GM19324 (cell line): ENCODE results near the gene DNAJC1.
A peak's percentile ranks its signal among the peaks of the same experiment; 100 is the strongest.

Experiments
- ATAC-seq: cut with Tn5 transposase; IDR thresholded peaks from one replicate; pipeline ENCODE4 v1.9.1; 2021; ENCODE audit warnings: mild to moderate bottlenecking, moderate library complexity; ENCODE audit not compliant: unreplicated experiment, low FRiP score

The DNAJC1 gene

DNA sequence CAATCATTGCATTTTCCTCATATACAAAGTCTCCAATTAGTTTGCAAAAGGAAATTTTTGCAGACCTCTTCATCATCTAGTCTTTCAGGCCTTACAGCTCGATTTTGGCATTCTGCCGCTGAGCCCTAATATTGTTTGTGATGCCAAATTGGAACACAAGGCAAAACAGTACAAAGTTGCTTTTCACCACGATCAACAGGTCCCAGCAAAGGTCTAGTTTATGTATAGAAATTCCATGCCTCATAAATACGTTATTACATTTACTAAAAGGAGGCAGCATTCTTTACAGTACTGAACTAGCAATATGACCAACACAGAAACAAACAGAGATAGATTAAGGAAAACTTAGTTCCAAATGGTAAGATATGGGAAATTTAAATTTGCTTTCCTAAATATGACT lies 7.0 kb upstream of the DNAJC1 start:
- ATAC-seq: no peak

DNA sequence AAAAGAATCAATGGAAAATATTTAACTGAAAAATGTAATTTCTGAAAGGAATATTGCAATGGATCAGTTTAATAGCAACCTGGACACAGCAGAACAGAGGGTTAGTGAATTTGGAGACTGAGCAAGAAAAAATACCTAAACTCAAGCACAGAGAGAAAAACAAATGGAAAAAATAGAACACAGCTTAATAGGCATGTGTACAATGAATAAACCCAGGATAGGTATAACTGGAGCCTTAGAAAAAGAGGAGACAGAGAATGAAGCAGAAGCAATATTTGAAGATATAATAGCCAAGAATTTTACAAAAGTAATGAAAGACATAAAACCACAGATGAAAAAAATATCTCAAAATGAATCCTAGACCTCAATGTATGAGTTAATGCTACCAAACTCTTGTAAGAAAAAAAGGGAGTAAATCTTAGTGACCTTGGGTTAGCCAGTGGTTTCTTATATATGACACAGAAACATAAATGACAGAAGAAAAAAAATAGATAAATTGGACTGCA lies 2.9 kb upstream of the DNAJC1 start:
- ATAC-seq: no peak

DNA sequence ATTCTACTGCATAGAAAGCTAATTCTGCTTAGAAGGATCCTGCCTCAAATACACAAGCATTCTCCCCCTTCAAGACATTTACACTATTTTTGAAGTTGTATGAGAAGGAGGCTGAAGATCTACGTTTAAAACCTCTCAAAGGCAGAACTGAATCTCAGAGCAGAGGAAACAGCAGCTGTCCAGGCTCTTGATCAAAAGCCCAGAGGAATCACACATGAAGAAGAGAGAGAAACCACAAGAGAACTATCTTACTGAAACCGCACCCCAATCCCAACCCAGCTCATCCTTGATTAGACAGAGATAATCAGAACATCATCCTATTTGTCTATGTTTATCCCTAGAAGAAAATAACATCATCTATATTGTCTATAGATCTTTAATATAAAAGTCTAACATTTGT lies 2.2 kb upstream of the DNAJC1 start:
- ATAC-seq: no peak

DNA sequence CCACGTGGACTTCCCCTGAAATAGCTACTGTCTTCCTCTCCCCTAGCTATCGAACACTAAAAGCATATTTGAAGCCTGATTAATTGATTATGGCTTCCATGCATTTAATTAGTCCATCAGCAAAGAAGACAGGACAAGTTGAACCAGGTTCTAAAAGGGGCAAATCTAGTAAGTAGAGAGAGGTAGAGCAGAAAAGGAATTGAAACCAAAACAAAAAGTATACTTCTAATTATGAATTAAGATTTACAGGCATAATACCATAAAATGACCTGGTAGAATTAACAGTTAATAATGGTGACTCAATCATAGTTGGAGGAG lies 393 bp upstream of the DNAJC1 start:
- peak; percentile 3 for ATAC-seq

DNA sequence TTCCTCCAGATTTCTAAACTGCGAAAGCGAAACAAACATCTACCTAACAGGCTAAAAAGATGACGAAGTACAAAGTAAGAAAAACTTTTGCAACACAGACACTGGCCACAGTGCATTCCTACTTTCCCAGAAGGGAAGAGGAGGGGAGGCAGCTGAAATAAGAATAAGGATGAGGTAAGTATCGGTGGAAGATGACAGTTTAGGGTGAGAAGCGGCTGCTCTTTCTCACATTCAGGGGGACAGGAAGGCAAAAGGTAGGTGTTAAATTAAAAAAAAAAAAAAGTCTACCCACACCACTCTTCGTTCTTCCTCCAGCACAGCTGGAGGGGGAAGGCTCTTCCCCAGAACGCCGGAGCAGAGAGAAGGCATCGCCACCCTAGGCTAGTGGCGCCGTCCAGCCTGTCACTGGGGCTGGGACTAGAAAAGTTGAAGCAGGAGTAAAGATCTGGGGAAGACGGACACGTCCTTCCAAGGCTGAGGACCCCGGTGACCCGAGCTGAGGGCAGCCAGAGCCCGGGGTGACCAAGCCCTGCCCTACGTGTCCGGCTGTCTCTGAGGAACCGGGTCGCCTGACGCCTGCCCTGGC lies 846 bp downstream of the DNAJC1 start:
- ATAC-seq: no peak

DNA sequence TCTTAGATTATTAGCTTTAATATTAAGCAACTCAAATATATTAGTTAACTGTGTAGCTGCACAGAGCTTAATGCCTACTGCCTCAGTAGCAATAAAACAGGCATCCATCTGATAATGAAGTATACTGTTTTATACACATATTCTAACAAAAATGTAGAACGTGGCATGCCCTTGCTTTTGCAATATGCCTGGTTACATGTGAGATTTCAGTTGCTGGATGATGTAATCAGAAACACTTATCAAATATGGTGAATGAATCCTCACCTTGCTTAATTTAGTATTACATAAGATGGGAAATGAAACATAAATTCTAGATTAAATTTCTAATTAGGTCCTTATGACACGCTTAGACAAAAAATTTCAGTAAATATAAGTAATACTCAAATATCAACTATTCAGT lies 8.0 kb downstream of the DNAJC1 start:
- no peak for ATAC-seq

DNA sequence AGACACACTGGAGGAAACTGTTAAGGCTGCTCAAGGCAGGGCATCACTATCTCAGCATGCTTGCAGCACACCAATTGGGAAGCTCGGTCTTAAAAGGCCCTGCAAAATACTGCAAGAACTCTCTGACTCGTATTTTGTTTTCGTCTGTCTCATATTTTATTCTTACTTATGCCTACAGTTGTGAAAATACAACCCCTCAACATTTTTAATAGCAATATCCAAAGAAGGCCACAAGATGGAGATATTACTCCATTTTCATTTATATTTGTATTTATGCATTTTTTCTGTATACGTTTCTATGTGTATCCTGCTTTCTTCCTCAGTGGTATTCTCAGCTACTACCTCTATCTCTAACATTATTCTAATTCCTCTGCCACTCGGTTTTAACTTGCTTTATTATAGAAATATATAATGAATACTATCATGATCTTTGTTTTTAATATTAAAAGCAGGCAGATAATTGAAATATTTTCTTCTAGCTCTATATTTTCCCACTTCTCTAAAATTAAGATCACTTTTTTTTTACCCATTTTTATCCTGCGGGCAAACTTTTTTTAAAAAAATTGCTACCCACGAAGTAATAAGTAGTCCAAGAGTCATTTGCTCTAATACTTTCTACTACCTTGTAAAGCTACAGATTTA lies 10.0 kb downstream of the DNAJC1 start:
- no peak for ATAC-seq

DNA sequence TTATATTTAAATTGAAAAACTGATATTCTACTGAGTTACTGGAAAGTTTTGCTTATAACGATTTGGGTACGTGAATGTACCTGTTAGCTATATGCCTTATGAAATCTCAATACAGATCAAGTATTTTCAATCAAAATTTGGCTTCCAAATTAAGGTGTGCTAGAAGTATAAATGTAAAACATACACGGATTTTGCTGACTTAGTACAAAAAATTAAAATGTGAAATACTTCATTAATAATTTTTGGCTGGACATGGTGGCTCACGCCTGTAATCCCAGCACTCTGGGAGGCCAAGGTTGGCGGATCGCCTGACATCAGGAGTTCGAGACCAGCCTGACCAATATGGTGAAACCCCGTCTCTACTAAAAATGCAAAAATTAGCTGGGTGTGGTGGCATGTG lies 11.7 kb downstream of the DNAJC1 start:
- no peak for ATAC-seq

DNA sequence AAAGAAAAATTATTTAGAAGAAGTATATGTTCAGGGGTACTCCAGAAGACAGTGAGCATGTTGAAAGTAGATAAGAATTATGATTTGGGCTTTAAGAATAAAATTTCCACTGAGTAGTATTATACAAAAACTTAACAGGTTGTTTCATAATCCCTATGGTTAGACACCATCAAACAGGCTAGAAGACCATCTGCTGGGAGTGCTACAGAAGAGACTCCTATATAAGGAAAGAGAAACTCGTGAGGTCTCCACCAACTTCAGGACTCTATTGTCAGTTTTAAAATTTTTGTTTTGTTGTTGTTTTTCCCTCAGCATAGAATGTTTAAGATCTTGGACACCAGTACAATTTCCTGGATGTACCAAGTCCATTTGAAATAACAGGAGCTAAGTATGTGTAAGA lies 13.1 kb downstream of the DNAJC1 start:
- ATAC-seq: no peak

DNA sequence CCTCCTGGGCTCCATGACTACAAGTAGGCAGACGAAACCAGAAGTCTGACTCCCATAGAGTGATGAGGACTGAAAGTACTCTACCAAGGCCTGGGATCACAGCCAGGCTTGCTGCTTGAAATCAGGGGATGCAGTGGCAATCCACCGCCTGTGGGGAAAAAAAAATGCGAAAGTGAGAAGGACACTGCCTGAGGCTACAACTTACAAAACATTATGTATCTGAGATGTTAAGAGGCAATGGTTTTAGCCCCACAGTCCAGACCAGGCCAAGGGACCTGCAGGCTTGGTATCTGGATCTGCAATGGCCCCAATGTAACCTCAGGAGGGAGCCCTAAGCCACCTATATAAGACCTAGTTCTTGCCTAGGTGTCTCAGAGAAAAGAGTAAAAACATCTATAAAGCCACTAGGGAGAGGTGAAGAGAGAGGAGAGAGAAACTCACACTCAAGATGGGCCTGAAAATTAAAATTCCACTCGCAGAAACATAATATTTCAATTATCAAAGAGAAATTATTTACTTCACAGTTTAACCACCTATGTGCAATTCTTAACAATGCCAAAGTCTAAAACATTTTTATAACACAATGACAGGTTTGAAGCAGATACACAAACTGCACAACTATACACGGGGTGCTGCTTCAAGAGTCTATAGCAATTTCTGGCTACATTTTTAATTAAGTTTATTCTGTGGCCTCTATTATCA lies 13.9 kb downstream of the DNAJC1 start:
- no peak for ATAC-seq

DNA sequence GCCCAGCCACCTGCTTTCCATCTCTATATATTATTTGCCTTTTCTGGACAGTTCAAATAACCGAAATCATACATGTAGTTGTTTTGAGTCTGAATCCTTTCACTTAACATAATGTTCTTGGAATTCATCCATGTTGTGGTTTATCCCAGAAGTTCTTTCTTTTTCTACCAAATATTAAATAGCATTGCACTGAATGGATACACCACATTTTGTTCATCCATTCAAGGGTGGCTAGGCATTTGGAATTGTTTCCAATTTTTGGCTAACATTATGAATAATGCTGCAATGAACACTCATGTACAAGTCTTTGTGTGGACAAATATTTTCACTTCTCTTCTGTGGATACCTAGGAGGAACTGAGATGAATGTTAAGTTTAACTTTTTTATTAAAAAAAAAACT lies 18.0 kb downstream of the DNAJC1 start:
- ATAC-seq: no peak

DNA sequence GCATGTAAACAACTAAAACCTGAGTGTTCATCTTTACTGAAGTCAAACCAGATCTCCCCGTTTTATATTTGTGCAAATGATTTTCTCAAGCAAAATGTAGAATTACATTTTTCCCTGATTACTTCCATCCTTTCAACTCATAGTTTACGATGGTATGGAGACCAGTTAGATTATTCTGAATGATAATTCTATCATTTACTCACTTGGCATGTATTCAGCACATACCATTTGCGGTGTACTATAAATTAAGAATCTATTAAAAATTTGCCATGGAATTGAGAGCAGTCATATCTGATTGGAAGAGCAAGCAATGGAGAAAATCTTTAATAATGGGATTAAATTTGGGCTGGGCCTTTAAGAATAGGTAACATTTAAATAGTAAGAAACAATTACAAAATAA lies 22.4 kb downstream of the DNAJC1 start:
- no peak for ATAC-seq

DNA sequence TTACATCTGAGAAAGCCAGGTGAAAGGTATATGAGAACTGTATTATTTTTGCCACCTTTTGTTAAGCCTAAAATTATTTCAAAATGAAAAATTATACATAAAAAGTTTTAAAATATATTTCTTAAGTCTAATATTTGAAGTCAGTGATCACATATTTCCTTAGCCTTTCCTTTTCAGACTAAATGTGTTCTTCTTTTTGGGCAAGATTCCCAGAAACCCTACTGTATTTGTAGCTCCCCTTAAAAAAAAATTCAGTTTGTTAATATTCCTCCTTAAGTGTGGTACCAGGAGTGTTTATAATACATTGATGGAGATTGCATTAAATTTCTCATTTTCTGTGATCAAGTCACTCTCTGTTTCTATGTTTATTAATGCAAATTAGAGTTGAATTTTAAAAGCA lies 22.8 kb downstream of the DNAJC1 start:
- no peak for ATAC-seq

DNA sequence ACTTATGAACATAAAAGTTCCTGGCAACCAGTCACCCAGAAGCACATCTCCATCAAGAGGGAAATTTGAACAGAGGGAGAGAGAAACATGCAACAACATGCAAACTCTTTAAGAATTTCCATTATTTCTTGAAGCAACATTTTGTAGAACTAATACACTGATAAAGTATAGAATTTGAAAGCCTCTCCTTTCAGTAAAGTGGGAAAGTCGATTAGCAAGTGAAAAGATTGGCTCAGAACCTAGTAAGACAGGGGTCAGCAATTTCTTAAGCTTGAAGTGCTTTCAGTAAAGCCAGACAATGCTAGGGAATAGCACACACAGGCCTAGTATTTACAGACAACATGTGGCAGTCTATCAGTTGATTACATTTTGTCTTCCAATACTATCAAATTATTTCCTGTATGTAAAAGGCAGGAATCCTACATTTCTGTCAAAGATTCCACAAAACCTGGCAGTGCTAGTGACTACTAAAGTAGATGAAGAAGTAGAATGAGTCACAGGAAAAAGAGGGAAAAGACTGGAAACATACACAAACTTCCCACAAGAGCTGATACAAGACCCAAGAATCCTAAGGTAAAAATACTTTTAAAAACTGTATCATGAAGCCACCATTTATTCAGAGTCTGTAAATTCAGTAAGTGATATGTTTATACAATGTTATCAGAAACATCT lies 25.2 kb downstream of the DNAJC1 start:
- no peak for ATAC-seq

DNA sequence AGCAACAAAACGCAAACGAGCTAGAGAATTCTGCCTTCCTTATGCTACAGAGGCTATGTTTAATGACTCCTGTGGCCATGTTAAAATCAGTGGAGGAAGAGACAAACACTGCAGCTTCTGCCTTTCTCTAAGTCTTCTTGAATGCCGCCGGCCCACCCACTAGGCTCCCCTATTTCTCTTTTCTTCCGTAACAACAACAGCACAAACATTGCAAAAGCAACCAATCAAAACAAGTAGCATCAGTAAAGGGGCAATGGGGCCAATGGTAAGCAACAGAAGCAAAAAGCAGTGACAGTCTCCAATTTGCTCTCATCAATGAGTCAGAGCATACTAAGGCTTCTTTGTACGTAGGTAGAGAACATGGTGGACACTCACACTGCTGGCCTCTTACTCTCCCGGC lies 26.8 kb downstream of the DNAJC1 start:
- ATAC-seq: no peak

DNA sequence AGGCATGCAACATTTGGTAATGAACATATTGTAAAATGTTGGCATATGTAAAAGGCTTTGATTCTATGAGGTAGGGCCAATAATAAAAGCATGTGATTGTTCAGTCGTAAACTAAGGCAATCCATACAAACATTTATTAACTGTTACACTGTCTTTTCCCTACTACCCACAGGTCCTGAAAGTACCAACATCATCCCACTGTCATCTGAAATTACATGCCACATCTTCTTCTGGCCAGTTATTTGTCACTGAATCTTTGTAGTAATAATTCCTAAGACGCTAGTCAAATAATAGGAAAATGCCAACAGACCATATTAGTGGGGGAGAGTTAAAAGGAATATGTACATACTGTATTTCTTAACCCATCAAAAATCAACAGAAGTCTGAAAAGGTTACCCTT lies 27.2 kb downstream of the DNAJC1 start:
- no peak for ATAC-seq

DNA sequence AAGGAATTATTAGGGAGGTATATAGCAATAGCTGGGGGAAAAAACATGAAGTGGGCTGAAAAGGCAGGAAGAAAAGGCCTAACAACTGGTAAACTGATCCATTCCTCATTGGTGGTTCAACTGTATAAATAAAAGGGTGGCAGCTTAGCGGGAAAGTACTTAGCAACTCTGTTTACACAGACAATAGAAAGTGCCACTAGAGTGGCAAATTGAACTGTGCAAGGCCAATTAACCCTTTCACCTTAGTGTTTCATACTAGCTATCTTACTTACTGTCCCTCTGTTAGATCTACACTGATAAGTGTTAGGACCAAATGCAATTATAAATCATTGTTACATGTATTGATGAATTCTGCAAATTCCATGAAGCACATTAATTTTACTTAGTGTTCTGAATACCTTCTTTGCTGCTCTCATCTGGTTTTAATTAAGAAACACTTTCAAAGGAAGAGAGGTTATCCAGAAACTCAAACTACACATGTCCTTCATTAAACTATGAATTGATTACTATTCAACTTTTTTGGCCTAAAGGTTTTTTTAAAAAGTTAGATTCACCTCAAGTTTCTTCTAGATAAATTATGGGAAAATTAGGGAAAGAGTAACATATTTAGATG lies 28.0 kb downstream of the DNAJC1 start:
- ATAC-seq: no peak

DNA sequence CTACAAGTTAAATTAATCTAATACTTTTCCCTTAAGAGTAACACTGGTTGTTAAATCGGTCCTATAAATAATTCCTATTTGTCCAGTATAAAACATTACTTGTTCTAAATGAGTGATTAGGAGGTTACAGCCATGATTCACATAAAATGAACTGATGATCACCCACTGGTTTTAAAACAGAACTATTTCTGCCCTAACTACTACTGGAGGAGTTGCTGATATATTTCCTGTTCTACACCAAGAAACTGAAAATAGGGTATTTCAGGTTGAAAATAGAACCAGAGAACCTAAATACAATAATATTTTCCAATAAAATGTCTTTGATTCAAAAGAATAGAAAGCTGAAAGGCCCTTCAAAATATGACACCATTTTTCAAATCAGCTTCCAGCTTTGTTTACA lies 30.9 kb downstream of the DNAJC1 start:
- ATAC-seq: no peak

DNA sequence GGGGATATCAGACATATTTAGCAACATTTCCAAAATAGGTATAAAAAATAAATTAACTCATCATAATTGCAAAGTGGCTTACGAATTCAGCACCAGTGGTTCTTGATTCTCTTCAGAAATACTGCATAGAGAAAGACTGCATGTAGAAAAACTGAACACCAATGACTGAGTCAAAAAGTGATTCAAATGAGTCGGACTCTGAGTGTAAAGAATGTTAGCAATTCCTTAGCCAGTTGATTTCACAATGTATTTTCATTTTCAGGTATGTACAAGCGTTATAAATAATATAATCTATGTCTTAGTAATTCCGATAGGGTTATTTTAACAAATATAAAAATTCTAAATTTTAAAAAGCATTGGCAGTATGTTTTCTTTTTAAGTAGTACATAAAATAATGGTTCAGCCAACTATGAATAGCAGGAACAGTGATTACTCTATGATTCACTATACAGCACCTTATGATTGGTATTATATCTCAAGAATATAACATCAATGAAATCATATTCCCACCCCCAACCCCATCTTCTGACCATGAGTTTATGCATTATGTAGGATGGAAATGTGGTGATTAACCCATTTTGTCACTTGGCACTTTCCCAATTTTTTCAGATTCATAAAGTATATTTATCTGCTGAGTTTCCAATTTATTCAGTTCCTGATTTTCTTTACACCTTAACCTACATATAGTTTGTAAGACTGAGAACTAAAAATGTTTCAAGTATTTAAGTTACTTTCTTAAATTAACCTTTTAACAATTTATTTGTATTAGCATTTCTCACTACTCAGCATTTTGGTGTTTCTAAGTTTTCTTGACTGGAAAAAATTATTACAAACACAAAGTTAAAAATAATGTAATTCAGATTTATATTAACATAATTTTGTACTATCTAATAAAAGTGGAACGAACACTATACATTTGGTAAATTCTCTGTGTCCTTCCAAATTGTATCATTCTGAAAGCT lies 33.9 kb downstream of the DNAJC1 start:
- ATAC-seq: no peak
